Uterus (tissue), 2 donors: ENCODE data around the gene PGAM5.
A peak's percentile ranks its signal among the peaks of the same experiment; 100 is the strongest.

Experiments
- POLR2A ChIP-seq, 2 donors: fragments of 450-650 bp; IDR thresholded peaks; one replicate each; pipeline ENCODE4 v1.6.1; 2016; ENCODE audit warnings: antibody characterized with exemption in 2 of 2, mild to moderate bottlenecking in 1 of 2, moderate library complexity in 1 of 2
- TF ChIP-seq, protein P1 (sequence below), 4 experiments: fragments of 200-600 bp in 2 of 4; fragments of 450-650 bp in 2 of 4; sonication (generic) in 2 of 4; IDR thresholded peaks; one replicate each; pipeline ENCODE4 v1.5.1; 2016 to 2019; ENCODE audit warnings: antibody characterized with exemption in 4 of 4, mild to moderate bottlenecking in 2 of 4, moderate library complexity in 1 of 4

DNA sequence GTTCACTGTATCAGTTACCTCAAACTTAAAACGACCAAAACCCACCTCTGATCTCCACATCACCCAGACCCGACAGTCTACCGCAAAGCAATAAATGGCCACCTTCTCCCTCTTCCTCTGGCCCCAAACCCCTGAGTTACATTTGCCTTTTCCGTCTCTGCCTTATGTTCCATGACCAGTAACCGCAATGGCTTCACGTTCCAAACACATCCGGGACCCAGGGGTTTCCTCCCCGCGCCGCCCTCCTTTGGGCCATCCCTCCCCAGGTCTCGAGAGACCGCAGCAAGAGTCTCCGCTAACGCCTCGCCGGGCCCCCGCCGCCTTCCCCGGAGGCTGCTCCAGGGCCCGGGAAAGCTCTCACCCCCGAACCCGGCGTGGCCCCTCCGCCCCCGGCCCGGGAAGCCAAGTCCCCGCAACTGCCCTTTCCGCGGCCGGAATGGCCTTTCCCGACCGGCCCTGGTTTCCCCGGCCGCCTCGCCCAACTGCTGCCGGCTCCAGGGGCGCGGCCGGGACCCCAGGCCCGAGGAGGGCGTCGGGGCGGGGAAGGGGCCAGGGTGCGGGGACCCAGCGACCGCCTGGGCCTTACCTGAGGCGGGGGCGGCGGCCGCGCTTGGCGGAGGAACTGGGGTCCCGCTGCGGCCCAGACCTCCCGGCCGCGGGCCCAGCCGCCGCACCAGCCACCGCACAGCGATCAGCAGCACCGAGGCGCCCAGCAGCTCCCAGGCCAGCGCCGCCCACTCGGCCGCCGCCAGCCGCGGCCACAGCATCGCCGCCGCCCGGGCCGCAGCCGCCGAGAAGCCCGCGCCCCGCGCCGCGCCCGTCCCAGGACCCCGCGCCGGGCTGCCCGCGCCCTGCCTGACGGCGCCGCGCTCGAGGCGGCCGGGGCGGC is 50.6 kb downstream of the PGAM5 start, which contains the start of gene ANKLE2:
- TF ChIP-seq, protein P1, sequence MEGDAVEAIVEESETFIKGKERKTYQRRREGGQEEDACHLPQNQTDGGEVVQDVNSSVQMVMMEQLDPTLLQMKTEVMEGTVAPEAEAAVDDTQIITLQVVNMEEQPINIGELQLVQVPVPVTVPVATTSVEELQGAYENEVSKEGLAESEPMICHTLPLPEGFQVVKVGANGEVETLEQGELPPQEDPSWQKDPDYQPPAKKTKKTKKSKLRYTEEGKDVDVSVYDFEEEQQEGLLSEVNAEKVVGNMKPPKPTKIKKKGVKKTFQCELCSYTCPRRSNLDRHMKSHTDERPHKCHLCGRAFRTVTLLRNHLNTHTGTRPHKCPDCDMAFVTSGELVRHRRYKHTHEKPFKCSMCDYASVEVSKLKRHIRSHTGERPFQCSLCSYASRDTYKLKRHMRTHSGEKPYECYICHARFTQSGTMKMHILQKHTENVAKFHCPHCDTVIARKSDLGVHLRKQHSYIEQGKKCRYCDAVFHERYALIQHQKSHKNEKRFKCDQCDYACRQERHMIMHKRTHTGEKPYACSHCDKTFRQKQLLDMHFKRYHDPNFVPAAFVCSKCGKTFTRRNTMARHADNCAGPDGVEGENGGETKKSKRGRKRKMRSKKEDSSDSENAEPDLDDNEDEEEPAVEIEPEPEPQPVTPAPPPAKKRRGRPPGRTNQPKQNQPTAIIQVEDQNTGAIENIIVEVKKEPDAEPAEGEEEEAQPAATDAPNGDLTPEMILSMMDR (IDR thresholded peaks at IDR 0.05) = no peak
- TF ChIP-seq POLR2A (IDR thresholded peaks at IDR 0.05) = peak in 1 of 2 donors; percentile 35
